NK-92 (cell line): ENCODE measurements around the gene SKAP1.
"Not testable (repeated sequence)": the region's sequence is repeated elsewhere in the genome, so short reads cannot be mapped to it uniquely, and the experiment has no call there.

Experiments
- DNase-seq: peaks from one replicate; lab custom pipeline; 2025; ENCODE audit not compliant: unreplicated experiment; lab: John Stamatoyannopoulos, UW

Gene SKAP1

DNA sequence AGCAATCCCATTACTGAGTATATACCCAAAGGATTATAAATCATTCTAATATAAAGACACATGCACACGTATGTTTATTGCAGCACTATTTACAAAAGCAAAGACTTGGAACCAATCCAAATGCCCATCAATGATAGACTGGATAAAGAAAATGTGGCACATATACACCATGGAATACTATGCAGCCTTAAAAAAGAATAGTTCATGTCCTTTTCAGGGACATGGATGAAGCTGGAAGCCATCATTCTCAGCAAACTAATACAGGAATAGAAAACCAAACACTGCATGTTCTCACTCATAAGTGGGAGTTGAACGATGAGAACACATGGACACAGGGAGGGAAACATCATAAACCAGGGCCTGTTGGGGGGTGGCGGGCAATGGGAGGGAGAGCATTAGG lies 19.3 kb upstream of the SKAP1 start:
- DNase-seq = not testable (repeated sequence)

GRCh38 chr17:48445248-48445620 lies 15.2 kb upstream of the SKAP1 start:
- no peak for DNase-seq

- no peak for DNase-seq
Measured at GRCh38 chr17:48444516-48445247, 14.7 kb upstream of the SKAP1 start.

DNA sequence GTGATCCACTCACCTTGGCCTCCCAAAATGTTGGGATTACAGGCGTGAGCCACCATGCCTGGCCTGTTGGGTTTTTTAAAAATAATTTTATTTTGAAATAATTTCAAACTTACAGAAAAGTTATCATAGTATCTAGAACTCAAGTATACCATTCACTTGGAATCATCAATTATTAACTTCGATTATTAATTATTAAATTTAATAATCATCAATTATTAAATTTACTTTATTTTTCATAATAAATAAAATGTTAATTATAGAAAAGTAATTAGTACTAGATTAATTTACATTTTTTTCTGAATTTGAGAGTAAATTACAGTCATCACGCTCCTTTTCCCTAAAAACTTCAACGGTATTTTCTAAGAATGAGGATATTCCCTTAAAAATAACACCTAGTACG lies 13.7 kb upstream of the SKAP1 start:
- DNase-seq = no peak

DNA sequence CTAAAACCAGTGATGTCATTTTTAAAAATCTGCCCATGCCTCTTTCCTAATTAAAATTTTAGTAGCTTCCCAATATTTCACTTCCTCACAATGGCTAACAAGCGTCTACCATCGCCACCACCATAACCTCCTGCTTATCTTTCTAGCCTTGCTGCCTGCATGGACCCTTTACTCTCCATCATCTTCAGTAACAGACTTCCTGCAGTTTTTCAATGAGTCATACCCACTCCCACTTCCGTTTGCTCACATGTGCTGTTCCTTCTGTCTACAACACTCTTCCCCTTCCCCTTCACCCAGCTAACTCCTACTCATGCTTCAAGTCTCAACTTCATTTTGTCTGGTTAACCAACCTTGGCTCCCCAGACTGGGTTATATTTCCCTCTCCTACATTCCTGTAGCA lies 12.8 kb upstream of the SKAP1 start:
- DNase-seq = no peak

DNA sequence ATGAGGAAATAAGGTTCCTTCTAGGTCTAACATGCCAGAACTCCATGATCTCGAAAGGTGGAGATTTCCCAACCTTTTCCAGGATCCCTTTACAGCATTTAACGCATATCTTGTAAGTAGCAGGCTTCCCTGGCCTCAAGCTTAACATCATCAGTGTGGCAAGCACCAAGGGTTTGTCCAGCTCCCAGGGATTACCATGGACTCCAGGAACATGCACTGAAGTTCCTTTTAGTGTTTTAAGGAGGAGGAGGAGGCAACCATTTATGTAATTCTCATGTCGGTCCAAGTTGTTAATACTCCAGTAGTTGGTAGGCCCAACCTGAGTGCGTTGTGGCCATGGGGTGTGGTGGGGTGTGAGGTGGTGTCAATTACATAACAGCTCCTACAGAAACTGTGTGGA lies 11.8 kb upstream of the SKAP1 start:
- no peak for DNase-seq

GRCh38 chr17:48441231-48441711 lies 11.3 kb upstream of the SKAP1 start:
- no peak for DNase-seq

DNA sequence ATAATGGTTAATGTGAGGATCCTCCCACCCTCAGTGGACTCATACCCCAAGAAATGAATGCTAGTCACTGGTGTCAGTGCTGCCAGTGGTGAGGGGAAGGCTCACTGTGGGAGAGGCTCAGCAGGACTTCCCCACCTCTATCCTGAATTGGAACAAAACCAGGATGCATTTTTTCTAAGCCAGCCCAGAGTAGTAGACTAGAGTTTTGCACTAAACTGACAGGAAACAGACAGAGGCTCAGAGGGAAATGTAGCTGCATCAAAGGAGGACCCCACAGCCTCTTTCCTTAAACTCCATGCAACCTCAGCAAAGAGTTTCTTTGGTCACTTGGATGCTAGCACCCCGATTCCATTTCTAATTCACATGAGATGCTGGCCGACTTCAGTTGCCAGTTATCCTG lies 10.7 kb upstream of the SKAP1 start:
- DNase-seq = no peak

DNA sequence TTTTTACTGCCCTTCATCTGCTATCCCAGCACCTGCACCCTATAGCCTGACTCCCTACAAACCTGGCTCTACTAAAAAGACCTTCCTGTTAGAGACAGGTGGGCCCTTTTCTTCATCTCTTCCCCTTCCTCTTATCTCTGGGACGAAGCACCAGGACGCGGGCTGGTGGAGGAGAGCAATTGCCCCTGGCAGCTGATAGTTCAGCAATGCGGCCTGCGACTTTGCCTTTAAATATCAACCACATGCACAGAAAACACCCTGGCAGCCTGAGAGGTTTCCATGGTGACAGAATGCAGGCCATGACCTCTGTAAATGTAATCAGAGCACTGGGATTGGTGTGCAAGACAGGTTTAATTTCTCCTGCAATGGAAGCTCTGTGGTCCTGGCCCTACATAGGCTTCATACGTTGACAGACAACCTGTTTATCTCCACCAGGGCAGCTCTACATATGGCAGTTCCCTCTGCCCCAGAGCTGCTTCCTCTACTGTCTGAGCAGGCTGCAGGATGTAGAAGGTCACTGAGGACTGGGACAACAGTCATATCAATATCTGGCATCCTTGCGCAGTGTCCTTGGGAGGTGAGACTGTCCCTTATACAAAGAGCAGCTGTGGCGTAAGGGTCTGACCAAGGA lies 10.0 kb upstream of the SKAP1 start:
- no peak for DNase-seq

GRCh38 chr17:48439110-48439850 lies 9.3 kb upstream of the SKAP1 start:
- no peak for DNase-seq

DNA sequence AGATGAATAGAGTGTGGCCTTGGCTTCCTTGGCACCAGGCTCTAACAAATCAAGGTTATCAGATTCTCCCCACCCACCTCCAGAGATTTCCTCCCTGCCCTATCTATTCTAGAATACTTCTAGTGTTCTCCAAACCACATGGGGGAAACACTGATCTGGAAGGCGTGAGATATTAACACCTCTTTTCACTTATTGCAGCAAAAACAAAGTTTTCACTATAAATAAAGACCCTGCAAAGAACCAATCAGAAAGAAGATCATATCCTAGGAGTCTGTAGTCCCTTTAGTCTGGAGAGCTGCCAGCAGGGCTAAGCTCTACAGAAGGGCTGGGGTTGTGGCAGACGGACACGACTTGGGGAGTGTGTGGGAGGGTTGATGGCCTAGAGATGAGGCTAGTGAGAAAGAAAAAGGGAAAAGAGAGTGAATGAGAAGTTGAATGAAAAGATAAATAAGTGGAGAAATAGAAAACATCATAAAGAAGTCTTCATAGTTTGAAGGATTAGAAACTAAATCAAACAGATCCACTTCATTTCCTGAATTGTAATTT lies 8.6 kb upstream of the SKAP1 start:
- no peak for DNase-seq

DNA sequence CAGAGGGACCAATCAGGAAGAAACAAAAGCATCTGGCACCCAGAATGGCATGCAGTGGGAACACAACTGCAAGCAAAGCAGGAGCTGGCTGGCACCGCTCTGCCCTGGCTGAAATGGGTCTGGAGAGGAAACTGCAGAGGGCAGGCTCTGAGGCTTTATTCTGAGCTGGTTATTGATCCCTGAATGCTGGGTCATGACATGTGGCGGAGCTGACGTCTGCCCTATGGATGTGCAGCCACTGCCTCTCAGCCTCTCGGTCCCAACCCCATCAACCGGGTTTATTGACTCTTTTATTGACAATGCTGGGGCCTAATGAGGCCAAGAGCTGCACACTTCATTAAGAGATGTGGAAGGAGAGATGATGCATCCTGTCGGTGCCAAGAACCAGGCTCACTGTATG lies 3.9 kb upstream of the SKAP1 start:
- DNase-seq = no peak

- no peak for DNase-seq
Measured at GRCh38 chr17:48432820-48433775, 3.1 kb upstream of the SKAP1 start.

DNA sequence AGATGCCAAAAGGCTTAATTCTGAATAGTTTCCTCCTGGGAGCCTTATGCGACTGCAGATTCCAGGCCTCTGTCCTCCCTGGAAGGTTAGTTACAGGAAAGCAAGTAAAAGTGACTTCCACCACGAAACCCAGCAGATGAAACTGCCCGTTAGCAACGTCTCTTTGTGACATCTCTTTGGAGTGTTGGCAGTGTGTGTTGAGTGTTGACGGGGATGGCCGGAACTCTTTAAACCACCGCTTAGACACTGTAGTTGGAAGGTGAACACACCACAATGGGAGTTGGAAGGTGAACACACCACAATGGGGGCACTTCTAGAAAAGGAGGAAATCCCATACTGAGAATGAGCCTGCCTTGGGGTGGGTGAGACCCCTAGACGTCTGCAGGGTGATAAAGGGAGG lies 858 bp downstream of the SKAP1 start:
- DNase-seq = no peak

- DNase-seq = no peak
Measured at GRCh38 chr17:48427598-48427997, 2.4 kb downstream of the SKAP1 start.

DNA sequence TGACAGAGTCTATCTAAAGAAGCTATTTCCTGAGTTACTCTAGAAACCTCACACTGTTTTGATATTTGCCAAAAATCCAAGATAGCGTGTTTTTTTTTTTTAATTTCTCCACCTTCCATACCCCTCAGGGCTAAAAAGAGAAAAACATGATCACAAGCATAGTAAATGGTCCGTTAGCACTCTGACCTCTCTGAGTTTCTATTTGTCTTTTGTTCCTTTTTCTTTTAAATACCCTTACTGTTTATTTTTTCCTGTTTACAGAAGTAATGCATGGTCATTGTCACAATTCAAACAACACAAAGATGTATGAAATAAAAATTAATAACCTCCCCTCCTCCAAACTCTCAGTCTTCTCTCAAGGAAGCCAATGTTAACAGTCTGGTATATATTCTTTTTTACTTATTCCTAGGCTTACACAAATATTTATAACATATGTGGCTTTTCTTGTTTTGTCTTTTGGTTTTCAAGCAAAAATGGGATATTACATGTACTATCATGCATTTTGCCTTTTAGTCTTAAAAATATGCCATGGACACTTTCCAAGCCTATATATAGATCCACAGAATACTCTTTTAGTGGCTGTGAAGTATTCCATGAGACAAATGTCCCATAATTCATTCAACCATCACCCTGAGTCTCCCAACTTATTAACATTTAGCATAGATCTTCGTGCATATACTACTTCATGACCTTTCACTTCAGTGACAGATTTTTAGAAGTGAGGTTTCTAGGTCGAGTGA lies 3.1 kb downstream of the SKAP1 start:
- no peak for DNase-seq

- DNase-seq = no peak
Measured at GRCh38 chr17:48426019-48426665, 3.9 kb downstream of the SKAP1 start.

- DNase-seq = not testable (repeated sequence)
Measured at GRCh38 chr17:48422060-48422459, 8.0 kb downstream of the SKAP1 start.

DNA sequence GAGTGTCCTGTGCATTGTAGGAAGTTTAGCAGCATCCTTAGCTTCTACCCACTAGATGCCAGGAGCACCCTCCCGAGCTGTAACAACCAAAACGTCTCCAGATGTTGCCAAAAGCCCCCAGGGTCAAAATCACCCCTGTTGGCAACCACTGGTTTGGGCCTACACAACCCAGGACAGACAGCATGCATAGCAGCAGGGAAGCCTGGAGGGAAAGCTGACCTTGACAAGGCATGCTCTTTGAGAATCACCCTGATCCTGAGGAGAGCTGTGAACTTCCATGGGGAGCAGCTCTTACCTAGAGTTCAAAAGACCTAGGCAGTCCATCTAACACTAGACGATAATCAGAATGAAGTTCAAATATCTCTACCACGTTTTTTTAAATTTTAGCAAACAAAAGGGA lies 9.2 kb downstream of the SKAP1 start:
- DNase-seq = no peak

DNA sequence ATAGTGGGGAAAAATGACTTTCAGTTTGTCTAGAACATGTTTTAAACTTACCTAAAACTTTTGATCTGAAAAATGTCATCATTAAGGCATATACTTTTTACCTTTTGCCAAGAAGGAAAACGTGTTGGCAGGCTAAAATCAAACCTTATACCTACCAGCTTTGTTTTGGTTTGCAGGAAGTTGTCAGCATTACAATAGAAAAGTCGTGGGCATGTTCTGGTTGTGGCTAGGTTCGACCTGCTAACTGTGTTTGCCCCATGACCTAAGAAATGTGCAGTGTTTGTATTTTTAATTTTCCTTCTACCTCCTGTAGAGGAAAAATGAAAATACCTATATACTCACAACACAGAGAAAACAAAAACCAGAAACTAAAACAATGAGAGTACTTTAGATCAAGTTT lies 13.0 kb downstream of the SKAP1 start:
- DNase-seq = no peak
